Neuronal stem cell (in vitro differentiated cells): Measurements from ENCODE around the gene AMFR.
"Not testable (repeated sequence)": the region's sequence is repeated elsewhere in the genome, so short reads cannot be mapped to it uniquely, and the experiment has no call there.

Experiments
- DNase-seq: peaks from one replicate; pipeline ENCODE4 v3.0.0-alpha.2; 2013; ENCODE audit warnings: low spot score
- H2AFZ ChIP-seq: one replicate; pipeline ENCODE4 v1.6.1; 2013; ENCODE audit warnings: mild to moderate bottlenecking, low read length, inconsistent platforms
- H2AK5ac ChIP-seq: 2 replicates; pipeline ENCODE4 v1.6.1; 2013; ENCODE audit warnings: low read depth, mild to moderate bottlenecking, inconsistent platforms, low read length, moderate library complexity, mixed read lengths
- H2BK120ac ChIP-seq: 2 replicates; pipeline ENCODE4 v1.6.1; 2013; ENCODE audit warnings: low read depth, mild to moderate bottlenecking, inconsistent platforms, low read length, moderate library complexity, mixed read lengths
- H2BK12ac ChIP-seq: one replicate; pipeline ENCODE4 v1.6.1; 2013; ENCODE audit warnings: low read length, inconsistent platforms
- H2BK15ac ChIP-seq: 2 replicates; pipeline ENCODE4 v1.6.1; 2013; ENCODE audit warnings: mild to moderate bottlenecking, low read length, inconsistent platforms, mixed read lengths
- H2BK5ac ChIP-seq: one replicate; pipeline ENCODE4 v1.6.1; 2013; ENCODE audit warnings: inconsistent platforms, mild to moderate bottlenecking, low read length, moderate library complexity
- H3K14ac ChIP-seq: one replicate; pipeline ENCODE4 v1.6.1; 2013; ENCODE audit warnings: low read length, inconsistent platforms
- H3K18ac ChIP-seq: 2 replicates; pipeline ENCODE4 v1.6.1; 2013; ENCODE audit warnings: low read length, inconsistent platforms
- H3K23ac ChIP-seq: 2 replicates; pipeline ENCODE4 v1.6.1; 2013; ENCODE audit warnings: low read depth, mild to moderate bottlenecking, mixed read lengths, low read length, inconsistent platforms; ENCODE audit not compliant: poor library complexity
- H3K27ac ChIP-seq: replicated peaks from 3 replicates; pipeline ENCODE4 v1.5.1; 2013; ENCODE audit warnings: low read length, inconsistent platforms
- H3K27me3 ChIP-seq, 3 experiments: 2 replicates each; pipeline ENCODE4 v1.6.1; 2013; ENCODE audit warnings: low read length in 3 of 3, mild to moderate bottlenecking in 2 of 3, inconsistent platforms in 1 of 3, low read depth in 1 of 3, mixed read lengths in 1 of 3, moderate library complexity in 1 of 3; ENCODE audit not compliant: control insufficient read depth in 3 of 3, insufficient read depth in 3 of 3
- H3K36me3 ChIP-seq, 2 donors: replicated peaks in 1 of 2; 2 replicates each; pipeline ENCODE4 v1.6.1; 2013; ENCODE audit warnings: low read length in 2 of 2; ENCODE audit not compliant: control insufficient read depth in 2 of 2, insufficient read depth in 2 of 2
- H3K4ac ChIP-seq: 2 replicates; pipeline ENCODE4 v1.6.1; 2013; ENCODE audit warnings: inconsistent platforms, mild to moderate bottlenecking, low read length, moderate library complexity
- H3K4me1 ChIP-seq, 2 donors: 1 replicate in 1 of 2; 2 replicates in 1 of 2; pipeline ENCODE4 v1.6.1; 2013; ENCODE audit warnings: low read length in 2 of 2, low read depth in 1 of 2; ENCODE audit not compliant: control insufficient read depth in 2 of 2, insufficient read depth in 1 of 2
- H3K4me2 ChIP-seq: one replicate; pipeline ENCODE4 v1.6.1; 2013; ENCODE audit warnings: mild to moderate bottlenecking, low read length, inconsistent platforms; ENCODE audit not compliant: insufficient read depth, poor library complexity, severe bottlenecking
- H3K4me3 ChIP-seq, 2 donors: 2 replicates each; pipeline ENCODE4 v1.5.1; 2013; ENCODE audit warnings: low read length in 2 of 2, mild to moderate bottlenecking in 2 of 2, inconsistent platforms in 1 of 2, moderate library complexity in 1 of 2
- H3K79me1 ChIP-seq: one replicate; pipeline ENCODE4 v1.6.1; 2013; ENCODE audit warnings: low read depth, mild to moderate bottlenecking, inconsistent platforms, low read length, moderate library complexity
- H3K9ac ChIP-seq: one replicate; pipeline ENCODE4 v1.6.1; 2013; ENCODE audit warnings: mild to moderate bottlenecking, low read depth, low read length, inconsistent platforms; ENCODE audit not compliant: poor library complexity
- H3K9me3 ChIP-seq, 2 donors: replicated peaks in 1 of 2; 2 replicates each; pipeline versions ENCODE3 to v1.6.1; 2013; ENCODE audit warnings: low read length in 2 of 2, mild to moderate bottlenecking in 2 of 2, inconsistent platforms in 1 of 2, low read depth in 1 of 2, mixed read lengths in 1 of 2, moderate library complexity in 1 of 2; ENCODE audit not compliant: control insufficient read depth in 2 of 2, insufficient read depth in 1 of 2
- H4K8ac ChIP-seq: one replicate; pipeline ENCODE4 v1.6.1; 2013; ENCODE audit warnings: low read depth, mild to moderate bottlenecking, inconsistent platforms, low read length, moderate library complexity
- H4K91ac ChIP-seq: one replicate; pipeline ENCODE4 v1.6.1; 2013; ENCODE audit warnings: low read length, low read depth, mild to moderate bottlenecking, inconsistent platforms; ENCODE audit not compliant: poor library complexity
- WGBS, 2 donors: extraction: QIAGEN DNeasy Blood & Tissue Kit; methylation state at CpG; one replicate each; pipeline ENCODE4 v1.1.7; 2013; ENCODE audit warnings: missing lambda C conversion rate in 2 of 2, mixed read lengths in 1 of 2; ENCODE audit not compliant: insufficient read length in 2 of 2, insufficient replicate concordance in 1 of 2; ENCODE audit errors: extremely low coverage in 2 of 2; 5-methylcytosine and 5-hydroxymethylcytosine counted together

AMFR gene

DNA sequence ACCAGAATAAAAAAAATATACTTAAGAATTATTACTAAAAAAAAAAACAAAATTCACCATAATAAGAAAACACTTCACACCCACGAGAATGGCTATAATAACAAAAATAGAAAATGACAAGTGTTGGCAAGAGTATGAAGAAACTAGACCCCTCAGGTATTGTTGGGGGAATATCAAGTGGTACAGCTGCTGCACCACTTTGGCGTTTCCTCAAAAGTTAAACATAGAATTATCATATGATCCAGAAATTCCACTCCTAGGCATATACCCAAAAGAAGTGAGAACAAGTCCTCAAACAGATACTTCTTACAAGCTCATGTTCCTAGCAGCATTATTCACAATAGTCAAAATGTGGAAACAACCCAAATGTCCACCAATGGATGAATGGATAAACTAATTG lies 26.3 kb downstream of the AMFR start:
- H2AK5ac ChIP-seq: no peak overlapping the region
- H4K8ac ChIP-seq: no peak overlapping the region
- no peak overlapping the region for H3K4me2 ChIP-seq
- H2BK12ac ChIP-seq: no peak overlapping the region
- H2BK15ac ChIP-seq: no peak overlapping the region
- H4K91ac ChIP-seq: no peak overlapping the region
- no peak overlapping the region for H3K23ac ChIP-seq
- no peak for DNase-seq
- no peak overlapping the region for H3K4ac ChIP-seq
- WGBS, 2 donors: no CpG with 5 or more reads among the region's 2 CpGs
- no peaks in the 10 kb centered on the region for H3K27me3 ChIP-seq
- no peak overlapping the region for H3K27ac ChIP-seq
- H2BK5ac ChIP-seq: no peak overlapping the region
- H3K79me1 ChIP-seq: no peaks in the 10 kb centered on the region
- no peak overlapping the region for H2AFZ ChIP-seq
- H3K9ac ChIP-seq: no peak overlapping the region
- H3K18ac ChIP-seq: no peak overlapping the region
- H3K14ac ChIP-seq: no peak overlapping the region
- H2BK120ac ChIP-seq: no peak overlapping the region
- H3K36me3 ChIP-seq: peaks cover 12 to 50% of the 10 kb centered on the region in 2 donors
- H3K4me3 ChIP-seq: no peak overlapping the region
- peaks cover 0 to 9% of the 10 kb centered on the region in 2 donors for H3K4me1 ChIP-seq
- H3K9me3 ChIP-seq: no peaks in the 10 kb centered on the region

DNA sequence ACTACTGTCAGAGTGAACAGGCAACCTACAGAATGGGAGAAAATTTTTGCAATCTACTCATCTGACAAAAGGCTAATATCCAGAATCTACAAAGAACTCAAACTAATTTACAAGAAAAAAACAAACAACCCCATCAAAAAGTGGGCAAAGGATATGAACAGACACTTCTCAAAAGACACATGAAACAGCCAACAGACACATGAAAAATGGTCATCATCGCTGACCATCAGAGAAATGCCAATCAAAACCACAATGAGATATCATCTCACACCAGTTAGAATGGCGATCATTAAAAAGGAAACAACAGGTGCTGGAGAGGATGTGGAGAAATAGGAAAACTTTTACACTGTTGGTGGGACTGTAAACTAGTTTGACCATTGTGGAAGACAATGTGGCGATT lies 28.6 kb downstream of the AMFR start:
- not testable (repeated sequence) for H2AFZ ChIP-seq, H3K9ac ChIP-seq, H3K9me3 ChIP-seq

GRCh38 chr16:56389554-56389953 lies 35.8 kb downstream of the AMFR start:
- no peak overlapping the region for H2BK5ac ChIP-seq
- H3K9ac ChIP-seq: no peak overlapping the region
- H3K14ac ChIP-seq: no peak overlapping the region
- no peak overlapping the region for H3K4me3 ChIP-seq
- no peaks in the 10 kb centered on the region for H3K4me1 ChIP-seq
- H2BK12ac ChIP-seq: no peak overlapping the region
- H2AFZ ChIP-seq: no peak overlapping the region
- no CpG with 5 or more reads among the region's 3 CpGs for WGBS, 2 donors
- peaks cover 0 to 3% of the 10 kb centered on the region in 2 donors for H3K9me3 ChIP-seq
- H4K8ac ChIP-seq: no peak overlapping the region
- H3K36me3 ChIP-seq: peaks cover 12 to 65% of the 10 kb centered on the region in 2 donors
- DNase-seq: no peak
- no peak overlapping the region for H2BK120ac ChIP-seq
- no peak overlapping the region for H2BK15ac ChIP-seq
- H3K18ac ChIP-seq: no peak overlapping the region
- no peaks in the 10 kb centered on the region for H3K27me3 ChIP-seq
- H3K23ac ChIP-seq: no peak overlapping the region
- no peaks in the 10 kb centered on the region for H3K79me1 ChIP-seq
- H3K4me2 ChIP-seq: no peak overlapping the region
- H3K27ac ChIP-seq: no peak overlapping the region
- no peak overlapping the region for H2AK5ac ChIP-seq
- H4K91ac ChIP-seq: no peak overlapping the region
- H3K4ac ChIP-seq: no peak overlapping the region

More for the DNA sequence above, 28.6 kb downstream of the AMFR start:
- not testable (repeated sequence) for H3K4ac ChIP-seq, H2AK5ac ChIP-seq, H2BK5ac ChIP-seq, H3K14ac ChIP-seq, H3K27me3 ChIP-seq, H3K4me3 ChIP-seq, H3K18ac ChIP-seq, H3K4me1 ChIP-seq, H4K91ac ChIP-seq, H3K27ac ChIP-seq, H3K4me2 ChIP-seq, H2BK12ac ChIP-seq, H3K23ac ChIP-seq, DNase-seq, H2BK15ac ChIP-seq, H3K79me1 ChIP-seq, H2BK120ac ChIP-seq, H4K8ac ChIP-seq
- peaks cover 5 to 28% of the 10 kb centered on the region in 2 donors for H3K36me3 ChIP-seq
- no CpG with 5 or more reads among the region's 3 CpGs for WGBS, 2 donors

DNA sequence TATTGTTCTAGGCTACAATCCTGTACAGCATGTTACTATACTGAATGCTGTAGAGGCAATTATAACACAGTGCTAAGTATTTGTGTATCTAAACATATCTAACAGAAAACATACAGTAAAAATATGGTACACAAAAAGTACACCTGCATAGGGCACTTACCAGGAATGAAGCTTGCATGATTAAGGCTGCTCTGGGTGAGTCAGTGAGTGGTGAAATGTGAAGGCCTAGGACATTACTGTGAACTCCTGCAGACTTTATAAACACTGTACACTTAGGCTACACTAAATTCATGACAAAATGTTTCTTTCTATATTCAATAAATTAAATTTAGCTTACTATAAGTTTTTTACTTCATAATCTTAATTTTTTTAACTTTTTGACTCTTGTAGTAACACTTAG lies 37.1 kb downstream of the AMFR start:
- Histone ChIP-seq H3K18ac (no peak overlapping the region), H3K14ac (no peak overlapping the region), H4K91ac (no peak overlapping the region), H3K36me3 (peaks cover 21 to 78% of the 10 kb centered on the region in 2 donors), H2BK12ac (no peak overlapping the region), H2BK120ac (no peak overlapping the region), H2AK5ac (no peak overlapping the region), H3K27ac (no peak overlapping the region), H3K4me2 (no peak overlapping the region), H3K79me1 (no peaks in the 10 kb centered on the region), H3K4me3 (no peak overlapping the region), H2BK15ac (no peak overlapping the region), H3K9ac (no peak overlapping the region), H3K4ac (no peak overlapping the region), H3K27me3 (no peaks in the 10 kb centered on the region), H4K8ac (no peak overlapping the region), H2BK5ac (no peak overlapping the region), H3K4me1 (no peaks in the 10 kb centered on the region), H3K9me3 (peaks cover 0 to 3% of the 10 kb centered on the region in 2 donors), H3K23ac (no peak overlapping the region), H2AFZ (no peak overlapping the region)
- DNase-seq: no peak
